Measurements from ENCODE around the gene ZNRF3.

ZNRF3 gene

GRCh38 chr22:28915969-28916368 is 32.6 kb downstream of the ZNRF3 start:
- H3K27me3 ChIP-seq (ENCODE audit: insufficient read depth, low read length, poor library complexity), result no peaks in the 10 kb centered on the region
- no peak overlapping the region for H3K27ac ChIP-seq (ENCODE audit: low read length)
- H3K9ac ChIP-seq (ENCODE audit: low read depth, low read length), result no peak overlapping the region
- TF ChIP-seq CTCF (IDR thresholded peaks at IDR 0.05; ENCODE audit: borderline replicate concordance, extremely low read depth, low read length, poor library complexity, severe bottlenecking), result no peak
- H3K4me3 ChIP-seq (ENCODE audit: low read depth in 1 of 2, low read length in 2 of 2), result no peak overlapping the region
- H4K20me1 ChIP-seq (ENCODE audit: insufficient read depth, low read length), result peaks cover 51% of the 10 kb centered on the region
- no peak overlapping the region for H2AFZ ChIP-seq (ENCODE audit: low read depth, low read length)
- no peaks in the 10 kb centered on the region for H3K4me1 ChIP-seq (ENCODE audit: insufficient read depth, low read length)
- no peaks in the 10 kb centered on the region for H3K36me3 ChIP-seq (ENCODE audit: insufficient read depth, low read length)
- no peaks in the 10 kb centered on the region for H3K79me2 ChIP-seq (ENCODE audit: insufficient read depth, low read length)
- H3K9me3 ChIP-seq (ENCODE audit: insufficient read depth, low read length, severe bottlenecking), result no peaks in the 10 kb centered on the region
- H3K4me2 ChIP-seq (ENCODE audit: insufficient read depth, low read length), result no peak overlapping the region
- ATAC-seq (ENCODE audit: insufficient read depth, low read depth), result no peak
- no peak for DNase-seq

- H3K27ac ChIP-seq (ENCODE audit: low read length), result no peak overlapping the region
- ATAC-seq (ENCODE audit: insufficient read depth, low read depth), result peak; percentile 19; the same call in 1 of the 3 replicates
- H3K27me3 ChIP-seq (ENCODE audit: insufficient read depth, low read length, poor library complexity), result no peaks in the 10 kb centered on the region
- no peak overlapping the region for H3K9ac ChIP-seq (ENCODE audit: low read depth, low read length)
- H3K4me2 ChIP-seq (ENCODE audit: insufficient read depth, low read length), result no peak overlapping the region
- H3K4me1 ChIP-seq (ENCODE audit: insufficient read depth, low read length), result no peaks in the 10 kb centered on the region
- H3K79me2 ChIP-seq (ENCODE audit: insufficient read depth, low read length), result no peaks in the 10 kb centered on the region
- H3K36me3 ChIP-seq (ENCODE audit: insufficient read depth, low read length), result no peaks in the 10 kb centered on the region
- peaks cover 56% of the 10 kb centered on the region for H4K20me1 ChIP-seq (ENCODE audit: insufficient read depth, low read length)
- no peak overlapping the region for H2AFZ ChIP-seq (ENCODE audit: low read depth, low read length)
- DNase-seq, result no peak
- TF ChIP-seq EZH2 (IDR thresholded peaks at IDR 0.05; ENCODE audit: borderline replicate concordance, low read depth, low read length, severe bottlenecking), result no peak
- TF ChIP-seq CTCF (IDR thresholded peaks at IDR 0.05; ENCODE audit: borderline replicate concordance, extremely low read depth, low read length, poor library complexity, severe bottlenecking), result no peak
- no peaks in the 10 kb centered on the region for H3K9me3 ChIP-seq (ENCODE audit: insufficient read depth, low read length, severe bottlenecking)
- H3K4me3 ChIP-seq (ENCODE audit: low read depth in 1 of 2, low read length in 2 of 2), result no peak overlapping the region
Measured at GRCh38 chr22:28917747-28918549, 34.6 kb downstream of the ZNRF3 start.

GRCh38 chr22:28918550-28919271 is 35.3 kb downstream of the ZNRF3 start:
- H3K79me2 ChIP-seq (ENCODE audit: insufficient read depth, low read length), result no peaks in the 10 kb centered on the region
- TF ChIP-seq CTCF (IDR thresholded peaks at IDR 0.05; ENCODE audit: borderline replicate concordance, extremely low read depth, low read length, poor library complexity, severe bottlenecking) (no peak), EZH2 (IDR thresholded peaks at IDR 0.05; ENCODE audit: borderline replicate concordance, low read depth, low read length, severe bottlenecking) (no peak)
- ATAC-seq (ENCODE audit: insufficient read depth, low read depth), result no peak
- no peak for DNase-seq
- no peaks in the 10 kb centered on the region for H3K36me3 ChIP-seq (ENCODE audit: insufficient read depth, low read length)
- no peak overlapping the region for H3K4me3 ChIP-seq (ENCODE audit: low read depth in 1 of 2, low read length in 2 of 2)
- no peak overlapping the region for H2AFZ ChIP-seq (ENCODE audit: low read depth, low read length)
- H4K20me1 ChIP-seq (ENCODE audit: insufficient read depth, low read length), result peaks cover 63% of the 10 kb centered on the region
- no peak overlapping the region for H3K4me2 ChIP-seq (ENCODE audit: insufficient read depth, low read length)
- no peaks in the 10 kb centered on the region for H3K9me3 ChIP-seq (ENCODE audit: insufficient read depth, low read length, severe bottlenecking)
- H3K27me3 ChIP-seq (ENCODE audit: insufficient read depth, low read length, poor library complexity), result no peaks in the 10 kb centered on the region
- no peak overlapping the region for H3K9ac ChIP-seq (ENCODE audit: low read depth, low read length)
- no peaks in the 10 kb centered on the region for H3K4me1 ChIP-seq (ENCODE audit: insufficient read depth, low read length)
- H3K27ac ChIP-seq (ENCODE audit: low read length), result no peak overlapping the region
